Vagina (tissue), 2 donors: Measurements from ENCODE around the gene DEAF1. TPM values are rescaled to one million over a fixed set of nuclear protein-coding genes. Genes with fewer than 3 reads are reported as not detected.

ENCODE experiments used
- DNase-seq, 2 donors: peaks; one replicate each; pipeline ENCODE4 v3.0.0-alpha.2; 2017; ENCODE audit errors: extremely low spot score in 2 of 2
- H3K27ac ChIP-seq: fragments of 200-600 bp; sonication (generic); one replicate; pipeline ENCODE4 v1.5.1; 2019
- H3K27me3 ChIP-seq: fragments of 200-600 bp; sonication (generic); one replicate; pipeline ENCODE4 v1.5.1; 2019
- H3K36me3 ChIP-seq, 2 donors: fragments of 200-600 bp; sonication (generic); one replicate each; pipeline ENCODE4 v1.5.1; 2017 to 2019
- H3K4me1 ChIP-seq: fragments of 200-600 bp; sonication (generic); one replicate; pipeline ENCODE4 v1.5.1; 2019
- H3K4me3 ChIP-seq, 2 donors: fragments of 200-600 bp; sonication (generic); 1 replicate in 1 of 2; 2 replicates in 1 of 2; pipeline ENCODE4 v1.5.1; 2016 to 2019
- H3K9me3 ChIP-seq: fragments of 200-600 bp; sonication (generic); one replicate; pipeline ENCODE4 v1.5.1; 2019
- CTCF ChIP-seq, 3 experiments: fragments of 450-650 bp in 2 of 3; fragments of 200-600 bp in 1 of 3; sonication (generic) in 1 of 3; IDR thresholded peaks; one replicate each; pipeline ENCODE4 v1.5.1; 2017 to 2019; ENCODE audit warnings: antibody characterized with exemption in 3 of 3, mild to moderate bottlenecking in 2 of 3, moderate library complexity in 2 of 3
- POLR2A ChIP-seq, 2 donors: fragments of 450-650 bp; IDR thresholded peaks; one replicate each; pipeline ENCODE4 v1.6.1; 2017; ENCODE audit warnings: antibody characterized with exemption in 2 of 2, mild to moderate bottlenecking in 2 of 2, moderate library complexity in 2 of 2
- POLR2AphosphoS5 ChIP-seq, 2 donors: sonication (generic); formaldehyde crosslinking; IDR thresholded peaks; one replicate each; pipeline ENCODE4 v1.9.0; 2017; ENCODE audit warnings: antibody characterized with exemption in 2 of 2, mild to moderate bottlenecking in 2 of 2, low read depth in 1 of 2; ENCODE audit not compliant: insufficient read depth in 1 of 2
- intact Hi-C: fragments of 100-400 bp; cut with DNase I; formaldehyde crosslinking; loops from one replicate; pipeline ENCODE4 v1.15.1; 2023
- total RNA-seq: library from RNA; depleted of rRNA; stranded (reverse); fragments of >200 nt; gene quantifications from one replicate; pipeline ENCODE4 v1.2.3, GENCODE V29; 2016

Gene DEAF1
- total RNA-seq, 1 donor from 2014 or later = 33.6 TPM

- Histone ChIP-seq H3K36me3 (peaks cover 0 to 32% of the 10 kb centered on the region in 2 donors), H3K27ac (no peak overlapping the region), H3K9me3 (no peaks in the 10 kb centered on the region), H3K4me3 (no peak overlapping the region), H3K27me3 (no peaks in the 10 kb centered on the region), H3K4me1 (no peaks in the 10 kb centered on the region)
- intact Hi-C loops = no loop called here
- DNase-seq = no peak
- no peak for TF ChIP-seq POLR2A (IDR thresholded peaks at IDR 0.05)
- TF ChIP-seq POLR2AphosphoS5 (IDR thresholded peaks at IDR 0.05; ENCODE audit: insufficient read depth in 1 of 2, low read depth in 1 of 2) = no peak
- no peak for TF ChIP-seq CTCF (IDR thresholded peaks at IDR 0.05)
These were observed 14.5 kb downstream of the DEAF1 start for GRCh38 chr11:680476-680875.

GRCh38 chr11:679271-680207, 15.5 kb downstream of the DEAF1 start:
- intact Hi-C loops = no loop called here
- H3K36me3 ChIP-seq = peaks cover 0 to 24% of the 10 kb centered on the region in 2 donors
- TF ChIP-seq POLR2A (IDR thresholded peaks at IDR 0.05) (no peak), POLR2AphosphoS5 (IDR thresholded peaks at IDR 0.05; ENCODE audit: insufficient read depth in 1 of 2, low read depth in 1 of 2) (no peak), CTCF (IDR thresholded peaks at IDR 0.05) (no peak)

GRCh38 chr11:678297-678696, 16.7 kb downstream of the DEAF1 start:
- no peaks in the 10 kb centered on the region for H3K27me3 ChIP-seq
- intact Hi-C loops = no loop called here
- DNase-seq = no peak
- no peak overlapping the region for H3K27ac ChIP-seq
- H3K9me3 ChIP-seq = no peaks in the 10 kb centered on the region
- H3K4me3 ChIP-seq = no peak overlapping the region
- H3K36me3 ChIP-seq = peaks cover 0 to 33% of the 10 kb centered on the region in 2 donors
- H3K4me1 ChIP-seq = no peaks in the 10 kb centered on the region
- TF ChIP-seq POLR2AphosphoS5 (IDR thresholded peaks at IDR 0.05; ENCODE audit: insufficient read depth in 1 of 2, low read depth in 1 of 2) (no peak), POLR2A (IDR thresholded peaks at IDR 0.05) (no peak), CTCF (IDR thresholded peaks at IDR 0.05) (no peak)

More at GRCh38 chr11:679271-680207, 15.5 kb downstream of the DEAF1 start:
- Histone ChIP-seq H3K27me3 (no peaks in the 10 kb centered on the region), H3K9me3 (no peaks in the 10 kb centered on the region), H3K4me1 (no peaks in the 10 kb centered on the region), H3K4me3 (no peak overlapping the region), H3K27ac (no peak overlapping the region)
- DNase-seq = no peak

GRCh38 chr11:674406-674805, 20.6 kb downstream of the DEAF1 start:
- TF ChIP-seq POLR2AphosphoS5 (IDR thresholded peaks at IDR 0.05; ENCODE audit: insufficient read depth in 1 of 2, low read depth in 1 of 2) (no peak), POLR2A (IDR thresholded peaks at IDR 0.05) (no peak), CTCF (IDR thresholded peaks at IDR 0.05) (no peak)
- intact Hi-C loops = no loop called here
- Histone ChIP-seq H3K27me3 (no peaks in the 10 kb centered on the region), H3K9me3 (no peaks in the 10 kb centered on the region), H3K36me3 (peaks cover 0 to 28% of the 10 kb centered on the region in 2 donors), H3K4me3 (no peak overlapping the region), H3K27ac (no peak overlapping the region), H3K4me1 (no peaks in the 10 kb centered on the region)
- DNase-seq = no peak

GRCh38 chr11:673866-674265, 21.2 kb downstream of the DEAF1 start:
- no peak overlapping the region for H3K4me3 ChIP-seq
- intact Hi-C loops = no loop called here
- no peak overlapping the region for H3K27ac ChIP-seq
- no peaks in the 10 kb centered on the region for H3K27me3 ChIP-seq
- no peak for DNase-seq
- H3K36me3 ChIP-seq = peaks cover 0 to 23% of the 10 kb centered on the region in 2 donors
- TF ChIP-seq POLR2A (IDR thresholded peaks at IDR 0.05) (no peak), CTCF (IDR thresholded peaks at IDR 0.05) (no peak), POLR2AphosphoS5 (IDR thresholded peaks at IDR 0.05; ENCODE audit: insufficient read depth in 1 of 2, low read depth in 1 of 2) (no peak)
- no peaks in the 10 kb centered on the region for H3K9me3 ChIP-seq
- no peaks in the 10 kb centered on the region for H3K4me1 ChIP-seq
